Fibroblast of skin of scalp (primary cell): ENCODE measurements around the gene SPON2.
"Not testable (repeated sequence)": the region's sequence is repeated elsewhere in the genome, so short reads cannot be mapped to it uniquely, and the experiment has no call there.

Experiments
- DNase-seq: peaks from one replicate; pipeline ENCODE4 v3.0.0-alpha.2; 2013

The SPON2 gene

DNA sequence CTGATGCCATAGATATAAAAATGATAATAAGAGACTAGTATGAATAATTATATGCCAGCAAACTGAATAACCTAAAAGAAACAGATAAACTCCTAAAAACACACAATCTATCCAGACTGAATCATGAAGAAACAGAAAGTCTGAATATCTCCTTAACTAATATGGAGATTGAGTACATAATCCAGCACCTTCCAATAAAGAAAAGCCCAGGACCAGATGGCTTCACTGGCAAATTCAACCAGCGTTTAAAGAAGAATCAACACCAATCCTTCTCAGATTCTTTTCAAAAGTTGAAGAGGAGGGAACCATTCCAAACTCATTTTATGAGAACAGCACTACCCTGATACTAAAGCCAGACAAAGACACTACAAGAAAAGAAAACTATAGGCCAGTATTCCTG is 32.5 kb downstream of the SPON2 start:
- DNase-seq: no peak

- DNase-seq: no peak
Measured at GRCh38 chr4:1137850-1138249, 34.5 kb downstream of the SPON2 start.

DNA sequence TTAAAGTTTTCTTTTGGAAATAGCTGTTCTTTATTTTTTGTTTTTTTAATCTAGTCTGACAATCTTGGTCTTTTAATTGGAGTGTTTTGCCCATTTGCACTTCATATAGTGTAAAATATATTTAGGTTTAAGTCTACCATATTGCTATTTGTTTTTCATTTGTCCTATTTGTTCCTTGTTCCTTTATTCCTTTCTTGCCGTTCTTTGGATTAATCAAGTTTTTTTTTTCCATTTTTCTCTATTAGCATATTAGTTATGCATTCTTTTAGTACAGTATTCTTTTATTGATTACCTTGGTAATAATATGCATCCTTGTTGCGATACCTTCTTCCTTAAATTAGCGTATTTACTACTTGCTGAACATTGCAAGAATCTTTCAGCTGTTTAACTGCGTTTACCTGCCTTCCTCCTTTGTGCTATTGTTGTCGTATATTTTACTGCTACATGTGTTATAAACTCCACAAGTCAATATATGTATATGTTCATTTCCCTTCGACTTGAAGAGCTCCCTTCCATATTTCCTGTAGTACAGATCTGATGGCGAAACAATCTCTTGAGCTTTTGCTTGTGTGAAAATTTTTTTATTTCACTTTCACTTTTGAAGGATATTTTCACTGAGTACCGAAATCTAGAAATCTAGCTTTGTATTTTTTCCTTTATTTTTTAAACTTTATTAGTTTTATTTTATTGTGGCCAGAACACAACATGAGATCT is 35.2 kb downstream of the SPON2 start:
- no peak for DNase-seq

GRCh38 chr4:1136048-1136447 is 36.3 kb downstream of the SPON2 start:
- no peak for DNase-seq

DNA sequence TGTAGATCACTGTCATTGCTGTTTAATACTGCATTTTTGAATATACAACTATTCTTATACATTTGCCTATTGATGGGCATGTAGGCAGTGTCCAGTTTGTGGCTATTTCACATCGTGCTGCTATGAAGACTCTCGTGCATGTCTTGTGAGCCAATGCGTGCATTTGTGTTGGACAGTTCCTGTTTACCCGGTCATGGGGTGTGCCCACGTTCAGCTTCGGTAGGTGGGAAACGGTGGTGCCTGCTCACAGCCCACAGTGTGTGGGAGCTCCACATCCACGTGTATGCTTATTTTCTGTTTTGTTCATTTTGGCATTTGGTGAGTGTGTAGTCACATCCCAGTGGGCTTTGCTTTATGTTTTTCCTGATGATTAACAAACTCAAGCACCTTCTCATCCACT is 39.4 kb downstream of the SPON2 start:
- no peak for DNase-seq

DNA sequence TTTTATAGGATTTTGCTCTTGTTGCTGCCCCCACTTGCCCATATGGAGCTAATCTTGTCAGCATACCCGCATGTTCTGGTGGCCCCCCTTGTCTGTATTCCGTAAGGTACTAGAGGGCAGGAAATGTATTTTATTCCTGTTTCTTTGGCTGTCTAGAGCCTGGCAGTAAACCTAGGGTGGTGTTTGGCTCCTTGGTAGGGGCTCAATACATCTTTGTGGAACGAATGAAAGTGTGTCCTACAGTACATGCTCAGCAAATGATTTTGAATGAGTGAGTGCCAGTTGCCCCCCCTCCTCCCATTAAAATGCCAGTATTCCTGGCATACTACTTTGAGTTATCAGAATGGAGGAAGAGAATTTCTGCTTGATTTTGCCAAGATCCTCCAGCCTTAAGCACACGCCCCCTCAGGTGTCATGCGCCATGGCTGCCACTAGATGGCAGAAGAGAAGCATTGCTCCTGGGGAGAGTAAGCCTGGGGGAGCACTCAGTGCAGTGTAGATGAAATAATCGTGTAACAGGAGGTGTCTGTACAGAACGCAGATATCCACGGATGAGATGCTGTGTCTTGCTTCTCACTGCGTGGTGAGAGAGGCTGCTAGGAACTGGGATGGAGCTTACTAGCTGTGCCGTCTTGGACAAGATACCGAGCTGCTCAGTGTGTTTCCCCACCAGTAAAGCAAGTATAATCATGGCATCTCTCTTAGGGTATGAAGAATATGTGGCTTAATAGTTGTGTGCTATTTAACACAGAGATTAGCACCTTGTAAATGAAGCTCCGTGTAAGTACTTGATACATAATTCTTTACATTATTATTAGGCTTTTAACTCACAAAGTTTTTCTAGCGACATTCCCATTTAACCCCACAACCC is 41.8 kb downstream of the SPON2 start:
- DNase-seq: peak; percentile 76

DNA sequence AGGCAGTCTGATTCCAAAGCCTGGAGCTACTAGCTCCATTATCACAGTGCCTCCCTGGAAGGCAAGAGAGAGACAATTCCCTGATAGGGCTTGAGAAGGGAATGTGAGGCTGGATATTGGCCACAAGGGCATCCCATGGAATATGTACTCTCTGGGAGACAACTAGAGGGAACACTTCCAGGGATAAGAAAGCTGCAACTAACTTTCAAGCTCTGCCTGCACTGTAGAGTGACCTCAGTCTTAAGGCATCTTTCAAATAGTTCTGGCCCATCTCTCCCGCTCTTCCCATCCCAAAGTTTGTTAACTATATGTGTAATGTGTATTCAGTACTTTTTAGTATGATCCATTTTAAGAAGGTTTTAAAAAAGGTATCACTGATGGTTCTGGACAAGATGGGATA is 45.9 kb downstream of the SPON2 start:
- peak; percentile 55 for DNase-seq

- not testable (repeated sequence) for DNase-seq
Measured at GRCh38 chr4:1125466-1125865, 46.9 kb downstream of the SPON2 start.

GRCh38 chr4:1124818-1125217 is 47.6 kb downstream of the SPON2 start:
- no peak for DNase-seq

DNA sequence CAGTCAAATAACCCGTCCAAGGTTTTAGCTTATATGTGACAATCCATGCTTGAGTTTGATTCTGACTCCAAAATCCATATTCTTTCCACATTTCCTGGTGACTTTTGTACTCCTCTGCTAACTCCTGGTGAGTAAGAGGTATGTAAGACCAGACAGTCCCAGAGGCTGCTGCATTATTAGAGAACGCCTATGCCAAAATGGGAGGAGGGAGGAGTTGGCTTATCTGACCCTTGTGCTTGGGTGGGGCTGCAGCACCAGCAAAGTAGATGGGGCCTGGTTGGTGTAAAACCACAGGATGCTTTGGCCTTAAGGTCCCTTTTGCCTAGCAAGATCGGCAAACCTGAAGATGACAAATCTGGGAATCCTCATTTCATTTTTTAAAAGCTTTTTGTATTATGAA is 49.9 kb downstream of the SPON2 start:
- no peak for DNase-seq
